Measurements from ENCODE around the gene TRIM52. TPM values are rescaled to one million over a fixed set of nuclear protein-coding genes. Genes with fewer than 3 reads are reported as not detected.

TRIM52 gene
- total RNA-seq, 2 experiments from 2014 or later, result 35.9 to 37.6 TPM

DNA sequence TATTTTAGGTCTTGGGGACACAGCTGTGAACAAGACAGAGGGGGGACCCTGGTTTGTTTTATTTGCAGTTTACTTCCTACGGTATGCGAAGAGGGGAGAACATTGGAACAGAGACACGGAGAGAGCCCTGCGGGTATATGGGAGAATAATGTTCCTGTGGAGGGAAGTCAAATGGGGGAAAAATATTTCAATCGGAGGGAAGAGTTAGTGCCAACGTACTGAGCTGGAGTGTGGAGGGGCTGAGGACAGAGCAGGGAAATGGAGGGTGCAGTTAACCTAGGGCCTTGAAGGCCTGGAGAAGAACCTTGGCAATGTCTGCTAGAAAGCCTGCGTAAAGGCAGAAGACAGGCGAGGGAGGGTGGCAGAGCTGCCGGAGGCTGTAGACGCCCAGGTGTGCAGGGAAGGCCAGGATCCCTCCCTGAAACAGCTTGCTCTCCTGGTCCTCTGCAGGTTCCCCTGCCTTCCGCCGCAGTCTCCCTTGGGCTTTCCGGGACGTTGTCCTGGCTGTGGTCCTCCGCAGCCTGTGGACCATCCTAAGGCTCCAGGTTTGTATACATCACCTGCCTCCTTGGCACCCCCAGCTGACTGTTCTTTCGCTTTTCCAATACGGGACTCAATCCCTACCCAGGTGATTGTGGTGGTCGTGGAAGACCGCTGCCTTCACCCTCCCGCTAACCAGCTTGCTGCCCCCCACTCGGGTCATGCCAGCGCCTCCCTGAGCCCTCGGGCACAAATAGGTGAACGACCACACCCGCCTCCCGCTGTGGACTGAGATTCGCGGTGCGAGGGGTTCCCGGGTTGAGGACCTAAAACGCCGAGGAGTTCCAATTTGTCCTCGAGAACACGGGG, 15.3 kb downstream of the TRIM52 start:
- CTCF ChIA-PET, result interaction anchor here (0.7 to 1.5 kb wide), 4 partner anchors 15 to 61 kb away, joined by 3 to 5 read pairs (median 4); partner anchors contain the start of gene TRIM52
- ATAC-seq (ENCODE audit: poor library complexity) (no peak), DNase-seq (no peak)
- POLR2A ChIA-PET, result interaction anchor here (0.8 to 14.5 kb wide), 6 partner anchors 11 to 56 kb away, joined by 3 to 244 read pairs (median 38); partner anchors contain the start of genes TRIM41 and TRIM52
- peak overlapping the region; percentile 89 for H3K4me3 Mint-ChIP-seq
- H3K9me3 Mint-ChIP-seq, result no peaks in the 10 kb centered on the region
- no peaks in the 10 kb centered on the region for H3K27me3 Mint-ChIP-seq
- Histone ChIP-seq H3K27ac (ENCODE audit: low read depth in 1 of 2, low read length in 2 of 2) (peak overlapping the region; percentile 82 to 84), H3K4me1 (ENCODE audit: insufficient read depth, low read length) (peaks cover 84% of the 10 kb centered on the region), H3K4me3 (ENCODE audit: low read length) (peak overlapping the region; percentile 87), H3K27me3 (ENCODE audit: control insufficient read depth in 1 of 2, insufficient read depth in 2 of 2, low read length in 2 of 2) (no peaks in the 10 kb centered on the region), H3K36me3 (ENCODE audit: insufficient read depth, low read length) (peaks cover 29% of the 10 kb centered on the region), H3K9me3 (ENCODE audit: control insufficient read depth in 1 of 2, insufficient read depth in 1 of 2, low read length in 2 of 2) (no peaks in the 10 kb centered on the region)
- TF ChIP-seq, protein P1, sequence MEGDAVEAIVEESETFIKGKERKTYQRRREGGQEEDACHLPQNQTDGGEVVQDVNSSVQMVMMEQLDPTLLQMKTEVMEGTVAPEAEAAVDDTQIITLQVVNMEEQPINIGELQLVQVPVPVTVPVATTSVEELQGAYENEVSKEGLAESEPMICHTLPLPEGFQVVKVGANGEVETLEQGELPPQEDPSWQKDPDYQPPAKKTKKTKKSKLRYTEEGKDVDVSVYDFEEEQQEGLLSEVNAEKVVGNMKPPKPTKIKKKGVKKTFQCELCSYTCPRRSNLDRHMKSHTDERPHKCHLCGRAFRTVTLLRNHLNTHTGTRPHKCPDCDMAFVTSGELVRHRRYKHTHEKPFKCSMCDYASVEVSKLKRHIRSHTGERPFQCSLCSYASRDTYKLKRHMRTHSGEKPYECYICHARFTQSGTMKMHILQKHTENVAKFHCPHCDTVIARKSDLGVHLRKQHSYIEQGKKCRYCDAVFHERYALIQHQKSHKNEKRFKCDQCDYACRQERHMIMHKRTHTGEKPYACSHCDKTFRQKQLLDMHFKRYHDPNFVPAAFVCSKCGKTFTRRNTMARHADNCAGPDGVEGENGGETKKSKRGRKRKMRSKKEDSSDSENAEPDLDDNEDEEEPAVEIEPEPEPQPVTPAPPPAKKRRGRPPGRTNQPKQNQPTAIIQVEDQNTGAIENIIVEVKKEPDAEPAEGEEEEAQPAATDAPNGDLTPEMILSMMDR (IDR thresholded peaks at IDR 0.05), result no peak
- peak overlapping the region; percentile 96 for H3K27ac Mint-ChIP-seq
- intact Hi-C loops (cut with DNase I, micrococcal nuclease), result loop anchor here (1.0 to 10.0 kb wide), 3 partner anchors 16 to 1621 kb away; partner anchors contain the start of genes HNRNPH1 (in 1 of the 2), MGAT1 (in 1 of the 2) and TRIM52 (in 1 of the 2)
- peaks cover 87% of the 10 kb centered on the region for H3K4me1 Mint-ChIP-seq (ENCODE audit: low read depth)
- H3K36me3 Mint-ChIP-seq (ENCODE audit: low read depth), result peaks cover 40% of the 10 kb centered on the region

DNA sequence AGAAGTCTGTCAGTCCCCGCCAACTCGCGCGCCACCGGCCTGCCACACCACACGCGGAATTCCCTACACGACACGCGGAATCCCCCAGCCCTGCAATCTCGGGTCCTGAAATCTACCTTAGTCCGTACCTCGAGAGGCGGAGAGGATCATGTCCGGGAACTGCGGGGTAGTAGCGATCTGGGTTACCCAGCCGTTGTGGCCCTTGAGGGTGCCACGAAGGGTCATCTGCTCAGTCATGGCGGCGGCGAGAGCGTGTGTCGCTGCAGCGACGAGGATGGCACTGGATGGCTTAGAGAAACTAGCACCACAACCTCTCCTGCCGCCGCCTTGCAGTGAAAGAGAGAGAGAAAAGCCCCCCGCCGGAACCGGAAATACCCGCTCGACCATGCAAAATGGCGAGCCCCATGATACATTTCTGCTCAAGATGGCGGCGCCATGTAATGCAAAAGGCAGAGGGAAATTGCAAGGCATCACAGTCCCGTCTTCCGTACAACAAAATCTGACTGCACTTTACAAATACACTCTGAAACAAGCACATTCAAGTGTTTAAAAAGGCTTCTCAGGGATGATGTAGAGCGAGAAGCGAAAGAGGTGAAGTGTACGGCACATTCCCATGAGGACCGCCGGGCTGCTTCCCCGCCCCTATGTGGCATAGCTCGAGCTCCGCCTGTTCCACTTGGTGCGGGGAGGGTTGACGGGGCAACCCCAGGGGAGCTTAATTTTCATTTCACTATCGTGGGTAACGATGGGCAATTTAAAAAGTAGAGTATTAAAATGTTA, 17.2 kb downstream of the TRIM52 start, which contains the start of gene RACK1:
Gene RACK1, minus strand, starts transcription at position 343 of the 780 bp plus-strand sequence. Its CDS starts 106 bp downstream, at position 237.
- CTCF ChIA-PET, result interaction anchor here (0.6 to 1.0 kb wide), 2 partner anchors 18 to 20 kb away, joined by 3 read pairs; partner anchors contain the start of gene TRIM52
- peaks cover 59% of the 10 kb centered on the region for H3K36me3 Mint-ChIP-seq (ENCODE audit: low read depth)

More for the DNA sequence above, 17.2 kb downstream of the TRIM52 start, which contains the start of gene RACK1:
- Histone ChIP-seq H3K27ac (ENCODE audit: low read depth in 1 of 2, low read length in 2 of 2) (peak within 1 kb of the TSS; percentile 81 to 90), H3K36me3 (ENCODE audit: insufficient read depth, low read length) (peaks cover 44% of the 10 kb centered on the region), H3K4me3 (ENCODE audit: low read length) (peak within 1 kb of the TSS; percentile 94), H3K27me3 (ENCODE audit: control insufficient read depth in 1 of 2, insufficient read depth in 2 of 2, low read length in 2 of 2) (no peaks in the 10 kb centered on the region), H3K4me1 (ENCODE audit: insufficient read depth, low read length) (peaks cover 87% of the 10 kb centered on the region), H3K9me3 (ENCODE audit: control insufficient read depth in 1 of 2, insufficient read depth in 1 of 2, low read length in 2 of 2) (no peaks in the 10 kb centered on the region)
- peak within 1 kb of the TSS; percentile 96 for H3K27ac Mint-ChIP-seq
- peak; percentile 75 for ATAC-seq (ENCODE audit: poor library complexity)
- DNase-seq, result peak; percentile 84 to 95 (median 88)
- POLR2A ChIA-PET, result interaction anchor here (0.7 to 14.5 kb wide), 14 partner anchors 8 to 59 kb away, joined by 3 to 244 read pairs (median 6); partner anchors contain the start of genes TRIM41, TRIM52 and TRIM7
- peak within 1 kb of the TSS; percentile 95 for H3K4me3 Mint-ChIP-seq
- H3K4me1 Mint-ChIP-seq (ENCODE audit: low read depth), result peaks cover 76% of the 10 kb centered on the region
- TF ChIP-seq, protein P1 (IDR thresholded peaks at IDR 0.05), result no peak
- no peaks in the 10 kb centered on the region for H3K9me3 Mint-ChIP-seq
- H3K27me3 Mint-ChIP-seq, result no peaks in the 10 kb centered on the region
- intact Hi-C loops (cut with DNase I, micrococcal nuclease), result loop anchor here (1.0 to 10.0 kb wide), 6 partner anchors 17 to 1619 kb away; partner anchors contain the start of genes HNRNPH1 (in 1 of the 2), MGAT1 (in 1 of the 2), TRIM7 (in 1 of the 2) and ZFP62 (in 1 of the 2)

All from CD4-positive, alpha-beta T cell (primary cell).